ENCODE measurements around the gene ABL1.
"Not testable (repeated sequence)": the region's sequence is repeated elsewhere in the genome, so short reads cannot be mapped to it uniquely, and the experiment has no call there.

ABL1 gene

GRCh38 chr9:130905902-130906734 lies 71.1 kb downstream of the ABL1 start:
- no peak for DNase-seq

DNA sequence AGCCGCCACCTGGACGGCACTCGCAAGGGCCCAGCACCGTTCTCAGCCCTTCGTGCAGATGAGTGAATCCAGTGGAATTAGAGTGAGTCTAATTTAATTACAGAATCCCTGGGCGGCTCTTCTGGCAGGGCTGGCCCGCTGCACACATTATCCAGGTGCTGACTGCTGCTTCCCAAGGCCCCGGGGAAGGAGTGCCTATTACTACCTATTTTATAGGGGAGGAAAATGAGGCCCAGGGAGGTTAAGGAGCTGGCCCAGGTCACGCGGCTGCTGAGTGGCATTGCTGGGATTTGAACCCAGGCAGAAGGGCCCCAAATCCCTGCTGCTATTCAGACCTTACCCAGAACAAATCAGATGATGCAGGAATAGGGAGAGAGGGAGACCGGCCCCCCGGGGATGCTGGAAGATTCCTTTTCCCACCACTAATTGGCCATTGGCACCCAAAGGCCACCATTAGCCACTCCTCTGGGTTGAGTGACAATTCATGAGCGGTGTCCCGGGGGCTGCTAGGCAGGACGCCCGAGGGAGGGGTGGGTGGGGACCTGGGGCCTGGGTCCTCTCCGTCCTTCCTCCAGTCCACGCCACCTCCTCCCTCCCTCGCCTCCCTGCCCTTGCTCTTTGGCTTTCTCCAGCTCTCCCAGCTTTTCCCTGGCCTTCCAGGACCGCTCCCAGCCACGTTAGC lies 71.8 kb downstream of the ABL1 start:
- DNase-seq: no peak

GRCh38 chr9:130908146-130908877 lies 73.3 kb downstream of the ABL1 start:
- no peak for DNase-seq

DNA sequence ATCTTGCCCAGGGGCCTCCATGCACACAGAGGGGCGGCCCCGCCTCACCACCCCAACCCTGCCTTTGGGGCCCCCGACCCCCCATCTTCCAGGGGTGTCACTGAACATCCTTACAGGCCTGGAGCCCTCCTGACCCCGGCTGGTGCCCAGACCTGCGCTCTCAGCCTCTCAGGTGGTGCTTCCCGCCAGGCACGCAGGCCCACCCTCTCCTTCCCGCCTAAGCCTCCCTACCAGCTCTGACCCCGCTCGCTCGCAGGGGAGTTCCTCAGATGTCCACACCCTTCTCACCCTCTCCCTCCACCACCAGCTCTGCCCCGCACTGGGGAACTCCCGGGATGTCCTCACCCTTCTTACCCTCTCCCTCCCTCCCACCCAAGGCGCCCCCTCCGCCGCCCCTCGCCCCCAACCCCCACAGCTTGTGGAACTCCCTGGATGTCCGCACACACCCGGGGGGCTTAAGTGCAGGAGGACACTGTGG lies 73.9 kb downstream of the ABL1 start:
- DNase-seq: no peak

DNA sequence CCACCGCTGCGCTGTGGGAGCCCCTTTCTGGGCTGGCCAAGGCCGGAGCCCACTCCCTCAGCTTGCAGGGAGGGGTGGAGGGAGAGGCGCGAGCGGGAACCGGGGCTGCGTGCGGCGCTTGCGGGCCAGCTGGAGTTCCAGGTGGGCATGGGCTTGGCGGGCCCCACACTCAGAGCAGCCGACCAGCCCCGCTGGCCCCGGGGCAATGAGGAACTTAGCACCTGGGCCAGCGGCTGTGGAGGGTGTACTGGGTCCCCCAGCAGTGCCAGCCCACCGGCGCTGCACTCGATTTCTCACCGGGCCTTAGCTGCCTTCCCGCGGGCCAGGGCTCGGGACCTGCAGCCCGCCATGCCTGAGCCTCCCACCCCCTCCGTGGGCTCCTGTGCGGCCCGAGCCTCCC lies 75.0 kb downstream of the ABL1 start:
- not testable (repeated sequence) for DNase-seq

- not testable (repeated sequence) for DNase-seq
These were observed 75.6 kb downstream of the ABL1 start for GRCh38 chr9:130910670-130911069.

DNA sequence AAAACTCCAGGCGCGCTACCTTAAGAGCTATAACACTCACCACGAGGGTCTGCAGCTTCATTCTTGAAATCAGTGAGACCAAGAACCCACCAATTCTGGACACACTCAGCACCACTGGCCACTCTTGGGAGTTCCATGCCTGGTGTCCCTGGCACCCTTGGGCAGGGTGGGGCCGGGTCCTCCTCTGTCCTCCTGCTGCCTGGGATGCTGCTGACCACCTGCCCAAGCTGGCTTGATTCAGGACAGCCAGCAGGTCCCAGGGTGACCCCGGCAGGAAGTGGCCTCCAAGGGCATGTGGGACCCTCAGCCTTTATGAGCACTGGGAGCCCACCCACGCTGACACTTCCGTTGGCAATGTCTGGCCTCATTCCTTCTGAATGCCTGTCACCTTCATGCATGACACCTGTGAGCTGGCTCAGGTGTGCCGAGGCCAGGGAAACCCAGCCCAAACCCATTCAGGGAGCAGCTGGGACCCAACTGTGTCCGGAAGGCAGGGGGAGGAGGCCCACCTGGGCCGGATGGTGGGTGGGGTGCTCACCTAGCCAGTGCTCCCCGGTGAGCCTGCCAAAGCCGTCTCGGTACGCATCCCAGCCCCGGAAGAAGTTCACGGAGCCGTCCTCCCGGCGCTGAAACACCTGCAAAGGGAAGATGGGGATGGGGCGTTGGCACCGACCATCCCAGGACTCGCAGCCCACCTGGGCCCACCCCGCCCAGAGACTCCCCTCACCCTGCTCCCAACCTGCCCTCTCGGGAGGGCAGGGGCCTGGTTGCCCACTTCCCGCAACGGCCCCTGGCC lies 76.4 kb downstream of the ABL1 start:
- DNase-seq: no peak

GRCh38 chr9:130912932-130913598 lies 78.0 kb downstream of the ABL1 start:
- DNase-seq: peak; percentile 80

DNA sequence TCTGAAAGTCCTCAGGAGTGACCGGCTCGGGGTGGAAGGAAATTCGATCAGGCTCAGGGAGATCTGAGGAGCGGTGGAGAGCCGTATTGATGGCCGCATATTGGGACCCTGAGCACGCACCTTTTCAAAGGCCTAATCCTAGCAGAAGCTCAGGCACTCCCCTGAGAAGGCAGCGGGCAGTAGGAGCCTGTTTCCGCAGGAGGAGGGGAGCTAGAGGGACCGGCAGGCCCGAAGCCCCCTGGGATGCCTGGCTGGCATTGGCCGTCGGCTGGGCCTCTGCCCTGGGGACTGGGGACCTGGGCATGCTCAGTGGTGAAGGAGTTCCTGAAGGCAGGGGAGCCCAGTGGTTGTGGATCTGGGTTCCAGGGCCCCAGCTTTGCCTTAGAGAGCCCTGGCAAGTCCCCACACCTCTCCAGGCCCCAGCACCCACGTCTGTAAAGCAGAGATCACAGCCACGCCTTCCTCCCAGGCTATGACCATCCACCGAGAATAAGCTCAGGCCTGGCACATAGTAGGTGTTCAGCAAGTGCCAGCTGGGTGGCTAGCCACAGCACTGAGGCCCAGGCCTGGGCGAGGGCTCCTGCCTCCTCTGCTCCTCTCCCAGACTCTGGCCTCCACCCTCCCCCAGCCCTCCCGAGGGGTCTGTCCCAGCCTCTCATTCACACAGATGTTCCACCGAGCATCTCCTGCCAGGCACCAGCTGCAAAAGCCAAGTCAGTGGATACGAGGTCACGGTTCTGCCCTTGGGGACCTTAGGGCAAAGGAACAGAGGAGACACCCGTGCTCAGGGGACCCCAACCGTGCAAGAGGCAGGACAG lies 78.8 kb downstream of the ABL1 start:
- DNase-seq: no peak

DNA sequence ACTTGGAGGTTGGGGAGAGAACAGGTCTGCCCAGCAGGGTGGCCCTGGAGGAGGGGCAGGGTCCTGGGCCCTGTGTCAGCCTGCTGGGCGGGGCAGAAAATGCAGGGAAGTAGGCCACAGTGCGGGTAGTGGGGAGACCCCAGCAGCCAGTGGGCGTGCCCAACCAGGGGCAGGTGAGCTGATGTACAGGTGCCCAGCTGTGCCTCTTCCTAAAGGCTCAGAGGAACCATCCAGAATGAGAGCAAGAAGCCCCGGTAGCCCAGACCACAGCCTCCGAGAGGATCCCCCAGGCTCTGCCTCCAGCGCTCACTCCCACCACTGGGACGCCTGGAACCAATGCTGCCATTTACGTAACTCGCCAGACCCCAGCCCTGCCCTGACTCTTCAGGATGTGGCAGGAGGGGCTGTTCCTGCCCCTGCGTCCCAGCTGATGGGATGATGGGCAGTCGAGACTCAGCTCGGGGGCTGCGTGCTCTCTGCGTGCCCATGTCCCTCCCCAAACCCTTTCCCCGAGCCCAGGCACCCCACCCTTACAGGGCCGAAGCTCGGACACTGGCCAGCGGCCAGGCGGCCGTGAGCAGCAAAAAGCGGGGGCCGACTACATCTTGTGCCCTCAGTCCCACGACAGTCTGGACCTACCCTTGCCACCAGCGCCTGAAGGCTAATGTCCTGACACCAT lies 79.5 kb downstream of the ABL1 start:
- no peak for DNase-seq

DNA sequence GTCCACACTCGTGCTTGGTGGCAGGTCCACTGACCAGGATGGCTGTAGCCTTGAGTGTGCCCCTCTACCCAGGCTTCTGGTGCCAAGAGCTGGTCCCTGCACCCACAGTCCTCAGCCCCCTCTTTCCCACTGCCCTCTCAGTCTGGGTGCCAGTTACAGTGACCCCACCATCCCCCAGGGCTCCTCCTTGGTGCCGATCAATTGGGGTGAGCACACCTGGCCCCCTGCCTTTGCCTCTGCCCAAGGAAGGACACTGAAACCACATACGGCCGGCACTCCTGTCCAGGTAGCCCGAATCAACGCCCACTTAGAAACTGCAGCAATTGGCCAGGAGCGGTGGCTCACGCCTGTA lies 80.0 kb downstream of the ABL1 start:
- no peak for DNase-seq

GRCh38 chr9:130917168-130917960 lies 82.3 kb downstream of the ABL1 start:
- no peak for DNase-seq

- no peak for DNase-seq
These were observed 83.2 kb downstream of the ABL1 start for GRCh38 chr9:130918101-130918825.

DNA sequence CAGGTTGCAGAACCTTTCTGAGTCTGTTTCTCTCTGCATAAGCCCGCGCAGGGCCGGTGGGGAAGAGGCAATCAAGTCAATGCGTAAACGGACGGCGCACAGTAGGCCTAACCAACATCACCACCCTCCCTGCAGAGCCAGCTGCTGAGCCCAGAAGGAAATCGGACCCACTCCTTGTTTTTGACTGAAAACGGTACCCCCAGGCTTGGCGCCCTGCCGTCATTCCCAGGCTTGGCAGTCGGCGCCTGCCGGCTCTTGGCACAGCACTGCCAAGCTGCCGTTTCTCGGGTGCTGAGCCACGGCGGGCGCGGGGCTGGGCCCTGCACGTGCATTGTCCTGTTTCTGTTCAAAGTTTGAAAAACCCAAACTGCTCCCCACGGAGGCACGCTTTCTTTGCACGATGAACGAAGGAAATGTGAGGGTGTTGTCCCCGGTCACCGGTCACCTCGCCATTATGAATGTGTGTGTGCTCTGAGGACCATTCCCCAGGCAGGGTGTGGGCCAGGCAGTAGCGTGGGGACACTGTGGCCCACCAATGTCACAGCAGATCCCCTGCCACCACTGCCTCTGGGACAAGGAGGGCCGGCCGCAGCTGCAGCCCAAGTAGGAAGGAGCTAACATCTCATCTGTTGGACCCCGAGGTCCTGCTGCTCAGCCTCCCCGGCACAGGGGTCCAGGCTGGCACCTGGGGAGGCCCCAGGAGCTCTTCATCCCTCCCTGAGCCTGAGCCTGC lies 83.9 kb downstream of the ABL1 start:
- DNase-seq: no peak

DNA sequence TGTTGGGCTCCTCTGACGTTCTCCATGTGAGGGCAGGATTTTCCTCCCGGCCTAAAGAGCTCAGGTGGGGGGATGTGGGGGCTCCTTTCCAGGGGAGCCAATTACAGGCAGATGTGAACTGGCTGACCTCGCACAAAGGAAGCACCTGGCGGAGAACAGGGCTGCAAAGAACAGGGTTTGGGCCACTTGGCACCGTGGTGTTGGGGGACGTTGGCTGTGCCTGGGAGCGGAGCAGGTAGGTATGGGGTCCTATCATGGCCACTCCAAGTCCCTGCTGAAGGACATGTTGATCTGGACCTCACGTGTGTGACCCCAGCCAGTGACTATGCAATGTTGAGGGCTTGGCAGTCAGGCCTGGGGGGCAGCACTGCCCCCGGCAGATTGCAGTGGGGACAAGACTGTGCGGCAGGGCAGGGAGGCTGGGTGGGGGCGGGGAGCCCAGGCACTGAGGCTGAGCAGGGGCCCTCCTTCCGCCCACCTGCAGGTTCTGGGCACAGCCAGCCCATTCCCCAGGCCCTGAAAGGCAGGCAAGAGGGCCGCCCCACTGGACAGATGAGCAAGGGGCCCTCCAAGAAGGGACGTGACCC lies 84.6 kb downstream of the ABL1 start:
- no peak for DNase-seq

DNA sequence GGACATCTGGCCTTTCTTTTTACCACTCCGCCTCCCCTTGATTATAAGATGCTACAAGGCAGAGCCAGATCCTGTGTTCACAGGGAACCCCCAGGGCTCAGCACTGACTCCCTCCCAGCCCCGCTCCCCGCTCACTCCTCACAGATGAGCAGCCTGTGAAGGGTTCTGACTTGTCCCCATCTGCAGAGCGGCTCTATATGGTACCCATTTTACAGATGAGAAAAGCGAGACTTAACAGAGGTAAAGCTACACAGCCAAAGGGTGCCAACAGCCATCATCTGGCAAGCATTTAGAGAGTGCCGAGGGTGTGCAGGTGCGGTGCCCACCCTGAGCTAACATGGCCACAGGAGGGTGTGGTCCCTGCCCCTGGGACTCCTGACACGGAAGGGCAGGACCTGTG lies 85.2 kb downstream of the ABL1 start:
- no peak for DNase-seq

DNA sequence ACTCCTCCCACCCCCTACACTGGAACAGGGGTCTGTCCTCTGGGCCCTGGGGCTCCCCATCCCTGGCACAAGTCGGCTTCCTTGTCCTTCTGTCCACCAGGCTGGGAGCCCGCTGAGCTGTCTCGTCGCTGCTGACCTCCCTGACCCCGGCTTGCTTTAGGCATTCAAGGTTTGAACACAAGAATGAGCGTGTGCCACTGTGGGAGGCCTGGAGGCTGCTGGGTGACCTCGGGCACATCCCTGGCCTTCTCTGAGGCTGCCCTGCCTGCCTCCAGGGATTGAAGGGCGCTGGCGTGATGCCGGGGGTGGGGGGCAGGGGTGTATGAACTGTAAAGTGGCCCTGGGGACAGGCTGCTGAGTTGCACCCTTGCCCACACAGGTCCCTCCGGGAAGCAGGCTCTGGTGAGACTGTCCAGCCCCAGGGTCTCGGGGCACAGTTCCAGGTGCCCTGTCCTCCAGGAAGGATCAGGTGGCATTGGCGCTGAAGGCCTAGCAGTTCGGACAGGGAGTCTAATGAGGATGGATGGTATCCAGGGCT lies 85.8 kb downstream of the ABL1 start:
- DNase-seq: no peak

Data from kidney glomerular epithelial cell (primary cell).